Uterus (tissue), 4 donors: Measurements from ENCODE around the gene JPT2. TPM values are rescaled to one million over a fixed set of nuclear protein-coding genes. Genes with fewer than 3 reads are reported as not detected.

Experiments used
- DNase-seq, 2 donors: peaks; one replicate each; pipeline ENCODE4 v3.0.0-alpha.2; 2019 to 2020
- H3K27ac ChIP-seq, 2 donors: fragments of 200-600 bp; sonication (generic); 1 replicate in 1 of 2; 2 replicates in 1 of 2; pipeline ENCODE4 v1.5.1; 2016 to 2018
- H3K27me3 ChIP-seq, 2 donors: fragments of 200-600 bp; sonication (generic); one replicate each; pipeline ENCODE4 v1.5.1; 2018 to 2019; ENCODE audit warnings: control low read depth in 1 of 2
- H3K36me3 ChIP-seq, 2 donors: fragments of 200-600 bp; sonication (generic); one replicate each; pipeline ENCODE4 v1.5.1; 2019; ENCODE audit warnings: control low read depth in 1 of 2
- H3K4me1 ChIP-seq, 2 donors: fragments of 200-600 bp; sonication (generic); one replicate each; pipeline ENCODE4 v1.5.1; 2018 to 2019; ENCODE audit warnings: control low read depth in 1 of 2
- H3K4me3 ChIP-seq, 2 donors: fragments of 200-600 bp; sonication (generic); 1 replicate in 1 of 2; 2 replicates in 1 of 2; pipeline ENCODE4 v1.5.1; 2018 to 2019; ENCODE audit warnings: mild to moderate bottlenecking in 1 of 2
- H3K9me3 ChIP-seq, 2 donors: fragments of 200-600 bp; sonication (generic); one replicate each; pipeline ENCODE4 v1.5.1; 2019; ENCODE audit warnings: control low read depth in 1 of 2
- POLR2A ChIP-seq, 2 donors: fragments of 450-650 bp; IDR thresholded peaks; one replicate each; pipeline ENCODE4 v1.6.1; 2016; ENCODE audit warnings: antibody characterized with exemption in 2 of 2, mild to moderate bottlenecking in 1 of 2, moderate library complexity in 1 of 2
- intact Hi-C: fragments of 100-400 bp; cut with DNase I; formaldehyde crosslinking; loops from one replicate; pipeline ENCODE4 v1.15.1; 2023; ENCODE audit warnings: low total_unique reads
- total RNA-seq, 4 donors: library from RNA; depleted of rRNA in 3 of 4; stranded (reverse); fragments of >200 nt in 3 of 4; gene quantifications; one replicate each; pipeline versions ENCODE4 v1.1.0 to v1.2.4, GENCODE V29; 2014 to 2023
- TF ChIP-seq, protein P1 (sequence below), 4 experiments: fragments of 200-600 bp in 2 of 4; fragments of 450-650 bp in 2 of 4; sonication (generic) in 2 of 4; IDR thresholded peaks; one replicate each; pipeline ENCODE4 v1.5.1; 2016 to 2019; ENCODE audit warnings: antibody characterized with exemption in 4 of 4, mild to moderate bottlenecking in 2 of 4, moderate library complexity in 1 of 4
- donor health status: DM: yes; HTN: yes; CAD: no.

The JPT2 gene
- total RNA-seq, 4 donors from 2014 or later: 10.6 to 59.0 (median 39.6) TPM

DNA sequence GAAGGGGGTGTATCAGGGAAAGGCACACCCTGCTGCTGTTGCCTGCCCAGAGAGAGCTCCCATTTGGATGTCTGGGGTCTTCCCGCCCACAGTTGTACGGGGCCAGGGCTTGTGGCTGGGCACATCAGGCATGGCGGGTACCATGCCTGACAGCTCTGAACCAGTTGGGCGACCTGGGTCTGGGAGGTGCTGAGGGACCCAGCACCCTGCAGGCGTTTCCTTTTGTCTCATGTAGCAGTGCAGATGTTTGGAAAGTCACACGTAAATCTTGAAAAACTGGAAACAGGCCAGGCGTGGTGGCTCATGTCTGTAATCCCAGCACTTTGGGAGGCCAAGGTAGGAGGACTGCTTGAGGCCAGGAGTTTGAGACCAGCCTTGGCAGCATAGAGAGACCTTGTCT lies 8.4 kb upstream of the JPT2 start:
- no peak for DNase-seq
- Histone ChIP-seq H3K36me3 (no peaks in the 10 kb centered on the region), H3K27me3 (no peaks in the 10 kb centered on the region), H3K4me1 (no peaks in the 10 kb centered on the region), H3K9me3 (no peaks in the 10 kb centered on the region), H3K27ac (no peak overlapping the region), H3K4me3 (no peak overlapping the region)
- intact Hi-C loops: no loop called here
- TF ChIP-seq, protein P1, sequence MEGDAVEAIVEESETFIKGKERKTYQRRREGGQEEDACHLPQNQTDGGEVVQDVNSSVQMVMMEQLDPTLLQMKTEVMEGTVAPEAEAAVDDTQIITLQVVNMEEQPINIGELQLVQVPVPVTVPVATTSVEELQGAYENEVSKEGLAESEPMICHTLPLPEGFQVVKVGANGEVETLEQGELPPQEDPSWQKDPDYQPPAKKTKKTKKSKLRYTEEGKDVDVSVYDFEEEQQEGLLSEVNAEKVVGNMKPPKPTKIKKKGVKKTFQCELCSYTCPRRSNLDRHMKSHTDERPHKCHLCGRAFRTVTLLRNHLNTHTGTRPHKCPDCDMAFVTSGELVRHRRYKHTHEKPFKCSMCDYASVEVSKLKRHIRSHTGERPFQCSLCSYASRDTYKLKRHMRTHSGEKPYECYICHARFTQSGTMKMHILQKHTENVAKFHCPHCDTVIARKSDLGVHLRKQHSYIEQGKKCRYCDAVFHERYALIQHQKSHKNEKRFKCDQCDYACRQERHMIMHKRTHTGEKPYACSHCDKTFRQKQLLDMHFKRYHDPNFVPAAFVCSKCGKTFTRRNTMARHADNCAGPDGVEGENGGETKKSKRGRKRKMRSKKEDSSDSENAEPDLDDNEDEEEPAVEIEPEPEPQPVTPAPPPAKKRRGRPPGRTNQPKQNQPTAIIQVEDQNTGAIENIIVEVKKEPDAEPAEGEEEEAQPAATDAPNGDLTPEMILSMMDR (IDR thresholded peaks at IDR 0.05): no peak
- no peak for TF ChIP-seq POLR2A (IDR thresholded peaks at IDR 0.05)

DNA sequence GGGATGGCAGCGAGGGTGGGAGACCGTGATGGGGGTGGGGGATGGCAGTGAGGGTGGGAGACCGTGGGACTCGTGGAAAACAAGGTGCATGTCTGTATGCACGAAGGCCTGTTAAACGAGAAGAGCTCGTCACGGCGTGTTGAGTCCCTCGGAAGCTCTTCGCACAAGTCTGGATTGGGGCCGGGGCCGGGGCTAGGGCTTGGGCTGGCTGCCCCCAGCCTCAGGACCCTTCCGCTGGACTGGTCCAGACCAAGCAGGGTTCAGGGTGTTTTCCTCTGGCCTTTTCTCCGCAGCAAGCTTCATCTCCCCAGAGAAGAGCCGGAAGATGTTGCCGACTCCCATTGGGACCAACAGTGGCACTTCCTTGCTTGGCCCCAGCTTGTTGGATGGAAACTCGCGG lies 7.7 kb upstream of the JPT2 start:
- Histone ChIP-seq H3K27ac (no peak overlapping the region), H3K27me3 (no peaks in the 10 kb centered on the region), H3K4me3 (no peak overlapping the region), H3K9me3 (no peaks in the 10 kb centered on the region), H3K4me1 (no peaks in the 10 kb centered on the region), H3K36me3 (no peaks in the 10 kb centered on the region)
- intact Hi-C loops: no loop called here
- TF ChIP-seq POLR2A (IDR thresholded peaks at IDR 0.05): no peak
- TF ChIP-seq, protein P1 (IDR thresholded peaks at IDR 0.05): no peak
- no peak for DNase-seq

DNA sequence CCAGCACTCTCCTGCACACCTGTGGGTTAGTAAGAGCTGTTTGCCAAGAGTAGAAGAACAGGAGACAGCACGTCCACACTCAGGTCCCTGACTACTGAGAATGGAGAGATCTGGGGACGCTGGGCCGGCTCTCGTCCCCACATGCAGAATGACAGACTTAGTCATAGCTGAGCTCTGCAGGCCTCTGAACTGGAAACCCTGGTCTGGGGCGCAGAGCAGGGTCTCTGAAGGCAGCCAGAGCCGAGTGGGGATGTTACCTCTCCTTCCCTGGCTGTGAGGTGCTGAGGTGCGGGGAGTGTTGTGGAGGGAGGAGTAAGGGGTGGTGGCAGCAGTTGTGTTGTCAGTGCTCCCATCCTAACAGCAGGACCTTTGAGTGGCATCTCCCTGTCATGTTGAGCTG lies 7.2 kb upstream of the JPT2 start:
- no peaks in the 10 kb centered on the region for H3K36me3 ChIP-seq
- no peaks in the 10 kb centered on the region for H3K4me1 ChIP-seq
- intact Hi-C loops: no loop called here
- no peaks in the 10 kb centered on the region for H3K27me3 ChIP-seq
- no peaks in the 10 kb centered on the region for H3K9me3 ChIP-seq
- TF ChIP-seq, protein P1 (IDR thresholded peaks at IDR 0.05): no peak
- no peak for TF ChIP-seq POLR2A (IDR thresholded peaks at IDR 0.05)
- DNase-seq: no peak
- H3K27ac ChIP-seq: no peak overlapping the region
- H3K4me3 ChIP-seq: no peak overlapping the region

DNA sequence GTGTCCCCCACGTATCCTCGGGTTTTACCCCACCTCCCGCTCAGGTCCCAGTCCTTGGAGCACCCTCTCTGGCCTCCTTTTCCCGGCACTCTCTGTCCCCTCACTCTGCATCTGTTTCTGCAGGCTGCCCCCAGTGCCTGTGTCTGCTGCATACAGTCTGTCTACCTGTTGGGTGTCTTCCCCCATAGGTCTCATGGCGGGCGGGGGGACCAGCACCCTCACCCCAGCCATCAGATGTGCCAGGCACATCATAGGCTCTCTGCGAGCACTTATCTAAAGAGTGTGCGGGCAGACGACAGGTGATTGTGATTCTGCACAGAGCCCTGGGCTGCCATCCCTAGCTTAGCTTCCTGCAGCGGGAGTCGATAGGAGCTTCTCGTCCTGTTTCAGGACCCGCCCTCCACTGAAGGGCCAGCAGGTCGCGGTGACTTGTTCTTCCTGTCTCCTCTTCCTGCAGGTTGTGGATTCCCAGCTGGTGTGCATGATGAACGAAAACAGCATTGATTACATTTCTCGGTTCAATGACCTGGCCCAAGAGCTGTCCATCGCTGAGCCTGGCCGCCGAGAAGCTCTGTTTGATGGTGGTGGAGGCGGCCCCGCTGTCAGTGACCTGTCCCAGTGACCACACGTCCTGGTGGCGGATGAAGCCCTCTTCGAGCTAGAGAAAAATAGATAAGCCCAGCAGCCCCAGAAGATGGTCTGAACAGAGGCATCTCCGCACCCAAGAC lies 4.5 kb upstream of the JPT2 start:
- intact Hi-C loops: no loop called here
- H3K36me3 ChIP-seq: no peaks in the 10 kb centered on the region
- H3K27ac ChIP-seq: no peak overlapping the region
- no peaks in the 10 kb centered on the region for H3K27me3 ChIP-seq
- no peaks in the 10 kb centered on the region for H3K9me3 ChIP-seq
- no peak overlapping the region for H3K4me3 ChIP-seq
- TF ChIP-seq, protein P1 (IDR thresholded peaks at IDR 0.05): no peak
- no peak for TF ChIP-seq POLR2A (IDR thresholded peaks at IDR 0.05)
- DNase-seq: no peak
- H3K4me1 ChIP-seq: peaks cover 0 to under 1% of the 10 kb centered on the region in 2 donors

DNA sequence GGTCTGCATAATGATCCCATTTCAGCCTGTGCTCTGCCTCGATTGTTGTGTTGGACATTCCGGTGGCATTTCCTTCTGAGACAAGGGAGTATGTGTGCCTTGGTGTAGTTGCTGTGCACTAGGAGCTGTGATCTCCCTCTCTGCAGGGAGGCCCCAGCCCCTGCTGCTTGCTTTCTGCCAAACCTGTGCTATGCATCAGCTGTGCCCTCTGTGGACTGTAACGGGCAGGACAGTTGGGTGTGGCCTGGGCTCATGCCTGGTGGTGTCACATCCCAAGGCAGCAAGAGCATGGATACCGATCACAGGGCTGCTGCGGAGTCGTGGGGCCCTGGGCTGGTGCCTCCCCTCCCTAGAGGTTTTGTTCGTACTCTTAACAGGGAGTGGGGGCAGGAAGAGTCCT lies 3.8 kb upstream of the JPT2 start:
- intact Hi-C loops: no loop called here
- no peak overlapping the region for H3K27ac ChIP-seq
- TF ChIP-seq, protein P1 (IDR thresholded peaks at IDR 0.05): no peak
- TF ChIP-seq POLR2A (IDR thresholded peaks at IDR 0.05): no peak
- peaks cover 0 to 6% of the 10 kb centered on the region in 2 donors for H3K4me1 ChIP-seq
- no peak for DNase-seq
- no peak overlapping the region for H3K4me3 ChIP-seq
- H3K27me3 ChIP-seq: no peaks in the 10 kb centered on the region
- no peaks in the 10 kb centered on the region for H3K9me3 ChIP-seq
- no peaks in the 10 kb centered on the region for H3K36me3 ChIP-seq
